NB4 (cell line): ENCODE results near the gene PDLIM5.

Experiments
- DNase-seq: peaks from one replicate; pipeline ENCODE4 v3.0.0; 2010; ENCODE audit warnings: low read depth
- H3K4me3 ChIP-seq: one replicate; pipeline ENCODE4 v1.5.1; 2011; ENCODE audit warnings: mild to moderate bottlenecking, low read depth, low read length, moderate library complexity
- MYC ChIP-seq: IDR thresholded peaks from 2 replicates; pipeline ENCODE4 v1.6.1; 2011; ENCODE audit warnings: low read depth, low read length
- POLR2A ChIP-seq: IDR thresholded peaks from 2 replicates; pipeline ENCODE4 v1.6.1; 2011; ENCODE audit warnings: mild to moderate bottlenecking; ENCODE audit not compliant: insufficient read length; ENCODE audit errors: extremely low read depth
- TF ChIP-seq, protein P1 (sequence below): IDR thresholded peaks from 2 replicates; pipeline ENCODE4 v1.6.1; 2011; ENCODE audit warnings: low read depth, low read length
- TF ChIP-seq, protein P2 (sequence below): IDR thresholded peaks from one replicate; pipeline ENCODE4 v1.5.1; 2012; ENCODE audit warnings: low read depth, low read length

Gene PDLIM5

DNA sequence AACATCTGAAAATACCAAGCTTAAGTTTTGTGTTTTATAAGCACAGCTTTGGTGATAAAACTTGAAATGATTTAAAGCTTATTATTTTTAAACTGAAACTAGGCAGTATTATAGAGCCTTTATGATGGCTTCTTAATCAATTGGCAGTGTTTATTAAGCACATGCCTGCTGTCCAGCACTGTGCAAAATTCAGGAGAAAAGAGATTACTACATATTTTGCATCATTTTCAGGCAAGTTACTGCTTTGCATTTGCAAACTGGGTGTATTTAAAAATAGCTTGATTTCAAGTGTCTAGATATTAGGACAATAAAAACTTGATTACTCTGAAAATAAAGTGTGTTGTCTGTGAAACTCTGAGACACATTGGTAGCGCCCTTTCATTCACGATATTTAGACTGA, 126.5 kb downstream of the PDLIM5 start:
- H3K4me3 ChIP-seq: no peak overlapping the region
- no peak for DNase-seq
- TF ChIP-seq POLR2A (no peak), MYC (no peak)
- TF ChIP-seq, protein P1, sequence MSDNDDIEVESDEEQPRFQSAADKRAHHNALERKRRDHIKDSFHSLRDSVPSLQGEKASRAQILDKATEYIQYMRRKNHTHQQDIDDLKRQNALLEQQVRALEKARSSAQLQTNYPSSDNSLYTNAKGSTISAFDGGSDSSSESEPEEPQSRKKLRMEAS: no peak
- TF ChIP-seq, protein P2, sequence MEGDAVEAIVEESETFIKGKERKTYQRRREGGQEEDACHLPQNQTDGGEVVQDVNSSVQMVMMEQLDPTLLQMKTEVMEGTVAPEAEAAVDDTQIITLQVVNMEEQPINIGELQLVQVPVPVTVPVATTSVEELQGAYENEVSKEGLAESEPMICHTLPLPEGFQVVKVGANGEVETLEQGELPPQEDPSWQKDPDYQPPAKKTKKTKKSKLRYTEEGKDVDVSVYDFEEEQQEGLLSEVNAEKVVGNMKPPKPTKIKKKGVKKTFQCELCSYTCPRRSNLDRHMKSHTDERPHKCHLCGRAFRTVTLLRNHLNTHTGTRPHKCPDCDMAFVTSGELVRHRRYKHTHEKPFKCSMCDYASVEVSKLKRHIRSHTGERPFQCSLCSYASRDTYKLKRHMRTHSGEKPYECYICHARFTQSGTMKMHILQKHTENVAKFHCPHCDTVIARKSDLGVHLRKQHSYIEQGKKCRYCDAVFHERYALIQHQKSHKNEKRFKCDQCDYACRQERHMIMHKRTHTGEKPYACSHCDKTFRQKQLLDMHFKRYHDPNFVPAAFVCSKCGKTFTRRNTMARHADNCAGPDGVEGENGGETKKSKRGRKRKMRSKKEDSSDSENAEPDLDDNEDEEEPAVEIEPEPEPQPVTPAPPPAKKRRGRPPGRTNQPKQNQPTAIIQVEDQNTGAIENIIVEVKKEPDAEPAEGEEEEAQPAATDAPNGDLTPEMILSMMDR: no peak

DNA sequence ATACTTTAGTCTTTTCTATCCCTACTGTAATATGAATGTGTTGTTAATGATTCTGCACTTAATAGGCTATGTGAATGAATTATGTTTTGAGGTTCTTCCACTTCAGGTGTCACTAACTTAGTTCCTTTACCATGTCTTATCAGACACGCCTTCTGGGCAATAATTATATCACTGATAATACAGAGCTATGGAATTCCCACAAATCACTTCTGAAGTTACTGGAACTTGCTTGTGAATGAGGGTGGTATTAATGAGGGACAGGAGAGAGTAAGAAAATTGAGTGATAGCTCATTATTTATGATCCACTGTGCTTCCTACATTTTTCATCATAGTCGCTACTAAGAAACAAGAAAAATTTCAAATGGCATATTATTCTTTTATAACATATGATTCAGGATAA, 130.0 kb downstream of the PDLIM5 start:
- no peak overlapping the region for H3K4me3 ChIP-seq
- no peak for DNase-seq
- TF ChIP-seq, protein P2: no peak
- TF ChIP-seq POLR2A (no peak), MYC (no peak)
- TF ChIP-seq, protein P1: no peak

DNA sequence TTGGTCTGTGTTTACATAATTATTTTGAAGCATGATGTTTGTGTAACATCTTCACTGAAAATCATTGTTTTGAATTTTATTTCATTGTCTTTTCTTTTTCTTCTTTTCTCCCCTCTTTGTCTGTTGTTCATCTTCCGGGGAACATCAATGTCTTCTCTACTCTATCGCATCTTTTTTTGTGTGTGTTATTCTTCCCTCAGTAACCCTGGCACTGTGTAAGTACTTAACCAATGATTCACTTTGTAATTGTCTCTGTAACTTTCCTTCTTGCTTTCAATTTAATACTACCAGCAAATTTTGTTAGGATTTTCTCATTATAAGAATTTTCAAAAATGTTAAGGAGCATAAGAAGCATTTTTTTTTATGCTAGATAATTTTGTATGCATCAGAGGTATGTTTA, 130.8 kb downstream of the PDLIM5 start:
- DNase-seq: no peak
- H3K4me3 ChIP-seq: no peak overlapping the region

DNA sequence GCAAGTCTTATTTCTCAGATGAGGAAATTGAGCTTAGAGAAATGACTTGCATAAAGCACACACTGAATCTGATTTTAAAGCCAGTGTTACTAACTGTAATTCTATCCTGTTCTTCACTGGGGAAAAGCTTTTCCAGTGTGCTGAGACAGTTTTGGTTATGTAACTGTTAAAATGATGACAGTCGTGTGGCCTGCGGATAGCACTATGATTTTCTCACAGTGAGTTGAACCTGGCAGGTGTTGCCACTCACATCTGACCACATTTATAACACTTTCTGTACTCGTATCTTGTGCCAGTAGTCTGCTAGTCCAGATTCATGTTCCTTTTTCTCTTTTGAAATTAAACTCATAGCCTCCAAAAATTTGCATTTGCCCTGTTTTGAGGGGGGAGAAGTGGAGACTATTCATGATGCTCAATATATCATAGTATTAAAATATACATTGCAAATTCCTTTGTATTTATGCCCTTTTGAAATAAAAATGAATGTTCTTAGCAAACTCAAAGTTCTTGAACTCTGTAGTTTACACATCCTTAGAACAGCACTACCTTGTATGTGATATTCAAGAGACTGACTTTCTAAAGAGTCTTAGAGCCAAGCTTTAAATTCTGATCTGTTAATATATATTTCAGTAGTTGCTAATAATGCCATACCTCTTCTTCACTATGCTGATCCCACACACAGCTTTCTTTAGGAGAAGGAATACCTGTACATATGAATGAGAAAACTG, 132.3 kb downstream of the PDLIM5 start:
- TF ChIP-seq, protein P2: no peak
- TF ChIP-seq POLR2A: no peak
- TF ChIP-seq, protein P1: no peak
- TF ChIP-seq MYC: no peak

More for the DNA sequence above, 130.8 kb downstream of the PDLIM5 start:
- TF ChIP-seq, protein P1: no peak
- TF ChIP-seq POLR2A: no peak
- TF ChIP-seq, protein P2: no peak
- TF ChIP-seq MYC: no peak

DNA sequence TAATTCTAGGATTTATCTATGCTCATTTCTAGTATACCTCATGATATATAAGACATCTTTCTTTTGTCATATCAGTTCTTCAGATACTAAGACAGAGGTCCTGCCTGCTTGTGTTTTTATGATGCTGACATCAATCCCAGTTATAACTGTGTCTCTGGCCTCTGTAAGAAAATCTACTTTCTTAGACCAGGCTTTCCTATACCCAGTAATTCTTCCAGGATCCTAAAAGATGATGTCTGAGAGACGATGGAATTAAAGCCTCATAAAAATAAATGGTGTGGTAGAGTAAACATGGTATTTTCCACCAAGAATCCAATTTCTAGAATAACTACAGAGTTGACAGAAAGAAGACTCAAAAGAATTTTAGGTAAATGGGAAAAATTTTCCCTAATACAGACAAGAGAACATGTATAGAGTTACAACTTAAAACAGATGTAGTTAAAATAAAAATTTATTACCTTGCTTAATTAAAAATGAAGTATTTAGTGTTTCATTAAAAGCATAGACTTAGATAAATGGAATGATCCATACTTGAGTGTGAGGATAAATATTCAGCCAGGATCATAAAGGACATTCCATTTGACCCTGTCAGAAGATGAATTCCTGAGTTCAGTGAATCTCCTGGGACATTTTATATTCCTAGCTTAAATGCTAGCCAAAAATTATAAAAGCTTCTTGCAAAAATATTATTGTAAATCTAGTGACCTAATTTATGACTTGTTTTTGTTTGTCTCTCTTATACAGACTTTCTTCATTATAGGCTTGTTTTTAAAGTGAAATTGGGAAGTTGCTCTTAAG, 137.4 kb downstream of the PDLIM5 start:
- TF ChIP-seq, protein P2: no peak
- TF ChIP-seq, protein P1: no peak
- TF ChIP-seq POLR2A (no peak), MYC (no peak)
- DNase-seq: no peak

More for the DNA sequence above, 132.3 kb downstream of the PDLIM5 start:
- no peak overlapping the region for H3K4me3 ChIP-seq
- DNase-seq: no peak

More for the DNA sequence above, 137.4 kb downstream of the PDLIM5 start:
- H3K4me3 ChIP-seq: no peak overlapping the region
